K562 (cell line): ENCODE results near the gene TULP4. TPM values are rescaled to one million over a fixed set of nuclear protein-coding genes. Genes with fewer than 3 reads are reported as not detected.

Experiments
- ATAC-seq: fragments of 200-7000 bp; cut with Tn5 transposase; 3 replicates; pipeline ENCODE4 v1.9.1; 2020; ENCODE audit warnings: moderate library complexity
- BruUV-seq: library from RNA; stranded (reverse); fragments of 400-500 nt; replicated peaks from 2 replicates; lab custom pipeline; 2021; lab: Mats Ljungman, UMichigan
- CTCF ChIA-PET: fragments of 300-600 bp; formaldehyde crosslinking; extraction: SDS; loops from one replicate; lab custom pipeline; 2021; ENCODE audit warnings: low intra/inter-chr PET ratio; lab: Yijun Ruan, JAX
- POLR2A ChIA-PET: fragments of 300-600, 350-650 bp; sonication (Branson Sonifier 250); formaldehyde crosslinking; extraction: SDS; loops from one replicate; lab custom pipeline; 2021; ENCODE audit warnings: antibody characterized with exemption, inconsistent platforms; lab: Yijun Ruan, JAX
- DNase-seq, 4 experiments: peaks; one replicate each; pipeline versions ENCODE4 v3.0.0 to v3.0.0-alpha.2; 2011 to 2018; ENCODE audit warnings: low spot score in 3 of 4, mixed read lengths in 3 of 4; ENCODE audit errors: extremely low read depth in 1 of 4
- FAIRE-seq: peaks from 2 replicates; lab custom pipeline; 2011; peaks lifted over from hg19 to GRCh38; lab: Jason Lieb, UNC
- H2AFZ ChIP-seq: 2 replicates; pipeline ENCODE4 v1.6.0; 2011; ENCODE audit warnings: low read depth, low read length, control low read depth, inconsistent platforms
- H3K27ac ChIP-seq: fragments of 200-600 bp; 3 replicates; pipeline ENCODE4 v1.8.0; 2011; ENCODE audit warnings: low read depth, mild to moderate bottlenecking, control low read depth, inconsistent platforms, low read length, moderate library complexity, mixed read lengths; ENCODE audit errors: extremely low read depth
- H3K27me3 ChIP-seq, 2 experiments: fragments of 300-600 bp in 1 of 2; 2 replicates in 1 of 2; 3 replicates in 1 of 2; pipeline versions ENCODE4 v1.6.0 to v1.8.0; 2011; ENCODE audit warnings: inconsistent platforms in 2 of 2, low read length in 2 of 2, mild to moderate bottlenecking in 1 of 2, mixed read lengths in 1 of 2, moderate library complexity in 1 of 2; ENCODE audit not compliant: control insufficient read depth in 2 of 2, insufficient read depth in 2 of 2
- H3K36me3 ChIP-seq: fragments of 300-600 bp; 3 replicates; pipeline ENCODE4 v1.8.0; 2011; ENCODE audit warnings: mild to moderate bottlenecking, low read length, inconsistent platforms; ENCODE audit not compliant: control insufficient read depth, insufficient read depth
- H3K4me1 ChIP-seq, 2 experiments: fragments of 200-600 bp in 1 of 2; replicated peaks in 1 of 2; 2 replicates in 1 of 2; 3 replicates in 1 of 2; pipeline versions ENCODE4 v1.5.1 to v1.8.0; 2011; ENCODE audit warnings: inconsistent platforms in 2 of 2, low read length in 2 of 2, mild to moderate bottlenecking in 1 of 2, mixed read lengths in 1 of 2, moderate library complexity in 1 of 2; ENCODE audit not compliant: control insufficient read depth in 2 of 2, insufficient read depth in 2 of 2
- H3K4me2 ChIP-seq: 2 replicates; pipeline ENCODE4 v1.6.1; 2011; ENCODE audit warnings: low read length, control low read depth, inconsistent platforms, mixed read lengths; ENCODE audit not compliant: insufficient read depth
- H3K4me3 ChIP-seq: fragments of 200-600 bp; sonication (generic), shearing (Covaris generic); 2 replicates; pipeline ENCODE4 v1.5.1; 2016; ENCODE audit warnings: control low read depth, inconsistent platforms
- H3K79me2 ChIP-seq: fragments of 200-600 bp; 3 replicates; pipeline ENCODE4 v1.8.0; 2011; ENCODE audit warnings: low read length, inconsistent platforms; ENCODE audit not compliant: control insufficient read depth, insufficient read depth
- H3K9ac ChIP-seq, 2 experiments: 2 replicates each; pipeline versions ENCODE4 v1.6.0 to v1.6.1; 2011; ENCODE audit warnings: low read depth in 2 of 2, low read length in 2 of 2, control low read depth in 1 of 2, inconsistent platforms in 1 of 2, mild to moderate bottlenecking in 1 of 2, mixed read lengths in 1 of 2; ENCODE audit not compliant: insufficient read depth in 1 of 2
- H3K9me1 ChIP-seq: one replicate; pipeline ENCODE4 v1.6.0; 2011; ENCODE audit warnings: inconsistent platforms, mild to moderate bottlenecking, low read length, moderate library complexity; ENCODE audit not compliant: control insufficient read depth, insufficient read depth
- H3K9me3 ChIP-seq: replicated peaks from 2 replicates; pipeline ENCODE4 v1.5.1; 2011; ENCODE audit warnings: low read depth, low read length, inconsistent platforms; ENCODE audit not compliant: control insufficient read depth, insufficient read depth
- H4K20me1 ChIP-seq: replicated peaks from 2 replicates; pipeline ENCODE4 v1.6.1; 2011; ENCODE audit warnings: low read length, inconsistent platforms, mixed read lengths; ENCODE audit not compliant: control insufficient read depth, insufficient read depth
- FOXJ3 ChIP-seq: sonication (generic); formaldehyde crosslinking; IDR thresholded peaks from 2 replicates; pipeline ENCODE4 v1.4.0; 2020; ENCODE audit warnings: mild to moderate bottlenecking, missing genetic modification reagents
- LEF1 ChIP-seq: fragments of 450-650 bp; IDR thresholded peaks from 2 replicates; pipeline ENCODE4 v1.6.1; 2016; ENCODE audit warnings: mild to moderate bottlenecking
- MYBL2 ChIP-seq, 2 experiments: fragments of 450-650 bp in 1 of 2; sonication (generic) in 1 of 2; formaldehyde crosslinking in 1 of 2; IDR thresholded peaks; 2 replicates each; pipeline versions ENCODE4 v1.6.1 to v1.8.1; 2017 to 2022; ENCODE audit warnings: borderline replicate concordance in 1 of 2, inconsistent platforms in 1 of 2, low read depth in 1 of 2, mild to moderate bottlenecking in 1 of 2, missing genetic modification reagents in 1 of 2, moderate library complexity in 1 of 2
- ZEB2 ChIP-seq: fragments of 450-650 bp; IDR thresholded peaks from 2 replicates; pipeline ENCODE4 v1.6.1; 2016
- WGBS: fragments of 100-300 bp; shearing (Covaris generic); methylation state at CpG from one replicate; pipeline ENCODE4 v1.1.6; 2016; ENCODE audit warnings: low coverage, mixed read lengths; ENCODE audit not compliant: insufficient coverage; ENCODE audit errors: missing lambda C conversion rate; 5-methylcytosine and 5-hydroxymethylcytosine counted together
- in situ Hi-C: fragments of 300-500 bp; cut with MboI; formaldehyde crosslinking; loops from 4 replicates; pipeline ENCODE4 v1.15.0; 2018; ENCODE audit warnings: inconsistent platforms, mixed read lengths
- intact Hi-C: fragments of 100-400 bp; cut with micrococcal nuclease; formaldehyde crosslinking; loops from 2 replicates; pipeline ENCODE4 v1.14.2; 2022
- polyA plus RNA-seq, 8 experiments: library from polyadenylated mRNA; depleted of rRNA in 4 of 8; stranded (reverse) in 5 of 8; unstranded in 3 of 8; fragments of >200 nt; fragmentation: Nextera tagmentation in 2 of 8; fragmentation: Illumina TruSeq in 1 of 8; extraction: Ambion mirVana in 2 of 8; extraction: Trizol in 1 of 8; gene quantifications; 2 replicates each; pipeline versions ENCODE4 v1.2.1 to v1.2.3, GENCODE V29; 2011 to 2014; ENCODE audit warnings: inconsistent platforms in 1 of 8, missing spikeins in 1 of 8
- total RNA-seq, 7 experiments: library from RNA; depleted of rRNA in 6 of 7; stranded (reverse); fragments of >200 nt in 6 of 7; fragmentation: Illumina TruSeq in 2 of 7; extraction: Trizol in 2 of 7; gene quantifications; 2 replicates each; pipeline versions ENCODE4 v1.2.1 to v1.2.3, GENCODE V29; 2011 to 2021; ENCODE audit warnings: low replicate concordance in 1 of 7
- TF ChIP-seq, protein P1 (sequence below): fragments of 450-650 bp; formaldehyde crosslinking; IDR thresholded peaks from 2 replicates; pipeline ENCODE4 v1.4.0; 2020; ENCODE audit warnings: mild to moderate bottlenecking, moderate library complexity
- TF ChIP-seq, protein P2 (sequence below): fragments of 250-450 bp; sonication (Bioruptor Pico); IDR thresholded peaks from 2 replicates; pipeline ENCODE4 v1.9.0; 2021; ENCODE audit warnings: mild to moderate bottlenecking

Gene TULP4
- total and polyA plus RNA-seq, 9 of the 15 experiments (the other 6 are each of a cell fraction or from before 2014, with no cell fraction given), result 1.2 to 50.4 (median 11.0) TPM

DNA sequence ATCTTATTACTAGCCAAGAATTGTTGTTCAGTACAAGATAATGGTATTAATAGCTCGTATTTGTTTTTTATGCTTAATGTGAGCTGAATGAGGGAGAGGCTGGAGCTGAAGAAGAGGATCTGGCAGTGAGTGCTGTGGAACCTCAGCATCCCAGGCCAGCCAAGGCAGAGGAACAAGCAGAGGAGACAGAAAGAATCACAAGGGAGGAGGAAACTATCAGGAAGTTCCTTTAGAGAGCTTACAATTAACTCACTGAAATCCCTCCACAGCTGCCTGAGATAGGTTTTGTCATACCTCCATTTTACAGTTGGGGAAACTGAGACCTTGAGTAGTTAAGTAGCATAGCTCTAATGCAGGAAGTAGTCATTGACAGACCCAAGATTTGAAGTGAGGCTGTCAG, 39.9 kb upstream of the TULP4 start (continued):
- TF ChIP-seq, protein P1, sequence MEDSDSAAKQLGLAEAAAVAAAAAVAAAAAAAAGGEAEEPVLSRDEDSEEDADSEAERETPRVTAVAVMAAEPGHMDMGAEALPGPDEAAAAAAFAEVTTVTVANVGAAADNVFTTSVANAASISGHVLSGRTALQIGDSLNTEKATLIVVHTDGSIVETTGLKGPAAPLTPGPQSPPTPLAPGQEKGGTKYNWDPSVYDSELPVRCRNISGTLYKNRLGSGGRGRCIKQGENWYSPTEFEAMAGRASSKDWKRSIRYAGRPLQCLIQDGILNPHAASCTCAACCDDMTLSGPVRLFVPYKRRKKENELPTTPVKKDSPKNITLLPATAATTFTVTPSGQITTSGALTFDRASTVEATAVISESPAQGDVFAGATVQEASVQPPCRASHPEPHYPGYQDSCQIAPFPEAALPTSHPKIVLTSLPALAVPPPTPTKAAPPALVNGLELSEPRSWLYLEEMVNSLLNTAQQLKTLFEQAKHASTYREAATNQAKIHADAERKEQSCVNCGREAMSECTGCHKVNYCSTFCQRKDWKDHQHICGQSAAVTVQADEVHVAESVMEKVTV (CRISPR knock-in tag), result no peak
- TF ChIP-seq FOXJ3 (CRISPR knock-in tag), result no peak
- TF ChIP-seq, all 486 proteins: peak for 2

DNA sequence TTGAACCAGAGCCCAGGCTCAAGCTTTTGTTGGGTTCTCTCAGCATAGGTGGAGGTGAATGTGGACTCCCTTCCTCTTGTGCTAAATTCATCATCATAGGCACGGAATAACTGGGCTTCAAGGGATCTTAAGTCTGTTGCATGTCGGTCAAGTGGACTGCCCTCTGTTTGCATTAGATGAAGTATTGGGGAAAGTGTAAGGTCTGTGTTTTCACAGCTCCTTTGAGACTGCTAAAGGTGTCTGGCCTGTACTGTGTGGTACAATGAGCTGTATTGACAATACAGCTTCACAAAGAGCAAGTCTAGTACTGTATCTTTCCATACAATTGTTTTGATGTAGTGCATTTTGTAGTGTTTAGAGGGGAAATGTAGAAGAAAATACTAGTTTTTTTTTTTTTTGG, 34.3 kb upstream of the TULP4 start:
- TF ChIP-seq ZEB2 (no peak), LEF1 (no peak), MYBL2 (IDR thresholded peaks at IDR 0.05; ENCODE audit: low read depth) (no peak), MYBL2 (CRISPR knock-in tag; IDR thresholded peaks at IDR 0.05; ENCODE audit: borderline replicate concordance) (no peak)
- TF ChIP-seq, protein P2, sequence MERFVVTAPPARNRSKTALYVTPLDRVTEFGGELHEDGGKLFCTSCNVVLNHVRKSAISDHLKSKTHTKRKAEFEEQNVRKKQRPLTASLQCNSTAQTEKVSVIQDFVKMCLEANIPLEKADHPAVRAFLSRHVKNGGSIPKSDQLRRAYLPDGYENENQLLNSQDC (CRISPR knock-in tag), result no peak
- H3K27ac ChIP-seq, result no peak overlapping the region
- no peaks in the 10 kb centered on the region for H3K27me3 ChIP-seq
- POLR2A ChIA-PET, result interaction anchor here (1.5 kb wide), 2 partner anchors 12 to 16 kb away, joined by 4 to 7 read pairs; no protein-coding TSS in a partner anchor
- H2AFZ ChIP-seq, result no peak overlapping the region
- FAIRE-seq (no peak), ATAC-seq (no peak; the same call in 1 of the 3 replicates), DNase-seq (no peak)
- H3K9me3 ChIP-seq, result no peaks in the 10 kb centered on the region
- no peaks in the 10 kb centered on the region for H3K36me3 ChIP-seq
- 66% methylated on average over 2 of the region's 2 CpGs for WGBS
- CTCF ChIA-PET, result no interaction called here
- H3K4me1 ChIP-seq, result no peaks in the 10 kb centered on the region
- H3K4me2 ChIP-seq, result no peak overlapping the region
- H3K9me1 ChIP-seq, result no peaks in the 10 kb centered on the region
- in situ Hi-C loops, result no loop called here
- H3K79me2 ChIP-seq, result no peaks in the 10 kb centered on the region
- intact Hi-C loops, result no loop called here
- BruUV-seq, result no TSS peak
- H3K4me3 ChIP-seq, result no peak overlapping the region
- no peak overlapping the region for H3K9ac ChIP-seq
- no peaks in the 10 kb centered on the region for H4K20me1 ChIP-seq
